ENCODE results near the gene QRSL1.

The QRSL1 gene

DNA sequence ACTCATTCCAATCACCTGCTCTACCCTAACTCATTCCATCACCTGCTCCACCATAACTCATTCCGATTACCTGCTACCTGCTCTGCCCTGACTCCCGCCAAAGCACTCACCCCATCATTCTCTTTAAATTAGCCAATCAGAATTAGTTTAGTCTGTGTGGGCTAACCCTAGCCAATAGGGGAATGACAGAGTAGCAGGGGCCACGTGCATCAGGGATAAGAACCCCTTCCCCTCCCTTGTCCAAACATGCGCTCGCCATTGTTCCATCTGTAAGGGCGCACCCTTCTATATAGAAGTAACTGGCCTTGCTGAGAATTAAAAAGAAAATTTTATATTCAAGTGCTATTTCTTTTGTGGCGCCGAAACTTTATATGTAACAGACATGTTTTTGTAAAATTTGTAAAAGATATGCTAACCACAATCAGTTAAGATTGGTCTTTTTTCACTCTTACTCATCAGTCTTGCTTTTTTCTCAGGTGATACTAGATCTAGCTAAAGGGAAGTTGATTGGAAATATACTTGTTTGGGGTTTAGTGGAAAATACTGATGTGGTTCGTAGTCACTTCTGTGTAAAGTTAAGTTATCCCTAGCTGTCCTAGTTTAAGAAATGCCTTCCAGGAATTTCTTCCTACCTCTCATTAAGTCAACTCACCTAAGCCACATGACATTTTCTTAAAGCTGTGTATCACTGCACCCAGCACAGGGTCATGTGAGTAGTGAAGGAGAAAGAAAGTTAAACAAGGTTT, 16.5 kb upstream of the QRSL1 start:
- H2AFZ ChIP-seq (ENCODE audit: low read length, unreplicated experiment): no peak overlapping the region
- H3K36me3 ChIP-seq (ENCODE audit: insufficient read depth, low read length): no peaks in the 10 kb centered on the region
- H3K27ac ChIP-seq (ENCODE audit: low read depth, low read length): no peak overlapping the region
- no peaks in the 10 kb centered on the region for H3K27me3 ChIP-seq (ENCODE audit: insufficient read depth, low read length)
- H3K79me2 ChIP-seq (ENCODE audit: control insufficient read depth, insufficient read depth, low read length, unreplicated experiment): no peaks in the 10 kb centered on the region
- no peak overlapping the region for H3K4me3 ChIP-seq (ENCODE audit: low read depth, low read length)
- H3K4me1 ChIP-seq (ENCODE audit: control insufficient read depth, insufficient read depth, low read length, unreplicated experiment): no peaks in the 10 kb centered on the region

DNA sequence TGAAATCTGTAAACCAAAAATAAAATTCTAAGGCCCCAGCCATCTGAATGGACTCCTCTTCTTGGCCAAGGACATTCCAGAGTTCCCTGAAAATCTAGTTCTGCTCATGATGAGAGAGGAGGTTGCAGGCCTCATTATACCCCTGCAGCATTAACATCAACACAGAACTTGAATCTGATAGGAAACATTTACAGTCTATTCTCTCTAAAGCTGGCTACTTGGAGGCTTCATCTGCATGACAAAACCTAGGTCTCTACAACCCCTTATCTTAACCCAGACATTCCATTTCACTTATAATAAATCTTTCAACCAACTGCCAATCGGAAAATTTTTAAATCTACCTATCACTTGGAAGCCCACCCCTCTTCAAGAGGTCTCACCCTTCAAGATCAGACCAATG, 15.8 kb upstream of the QRSL1 start:
- H3K4me1 ChIP-seq (ENCODE audit: control insufficient read depth, insufficient read depth, low read length, unreplicated experiment): no peaks in the 10 kb centered on the region
- no peak overlapping the region for H3K27ac ChIP-seq (ENCODE audit: low read depth, low read length)
- H3K79me2 ChIP-seq (ENCODE audit: control insufficient read depth, insufficient read depth, low read length, unreplicated experiment): no peaks in the 10 kb centered on the region
- H3K36me3 ChIP-seq (ENCODE audit: insufficient read depth, low read length): 0 out of 2 replicates have a peak, but pooled peaks cover 3% of the 10 kb centered on the region
- H3K27me3 ChIP-seq (ENCODE audit: insufficient read depth, low read length): no peaks in the 10 kb centered on the region
- H3K4me3 ChIP-seq (ENCODE audit: low read depth, low read length): no peak overlapping the region
- no peak overlapping the region for H2AFZ ChIP-seq (ENCODE audit: low read length, unreplicated experiment)

DNA sequence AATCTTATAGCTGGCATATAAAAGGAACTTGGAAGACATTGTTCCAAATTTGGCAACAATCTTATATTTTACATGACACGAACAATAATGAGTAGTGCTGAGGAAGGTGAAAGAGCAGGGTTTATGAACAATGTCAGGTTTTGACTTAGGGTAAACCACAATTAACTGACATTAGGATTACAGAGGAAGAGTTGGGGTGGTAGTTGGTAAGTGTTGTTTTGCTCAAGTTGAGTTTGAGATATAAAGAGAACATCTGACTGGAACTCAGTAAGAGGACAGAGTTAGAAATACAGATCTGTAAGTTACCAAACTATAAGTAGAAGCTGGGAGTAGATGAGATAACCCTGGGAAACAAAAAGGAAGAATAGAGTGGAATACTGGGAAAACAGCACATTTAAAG, 15.2 kb upstream of the QRSL1 start:
- Histone ChIP-seq H3K4me3 (ENCODE audit: low read depth, low read length) (no peak overlapping the region), H3K36me3 (ENCODE audit: insufficient read depth, low read length) (0 out of 2 replicates have a peak, but pooled peaks cover 3% of the 10 kb centered on the region), H2AFZ (ENCODE audit: low read length, unreplicated experiment) (no peak overlapping the region), H3K27me3 (ENCODE audit: insufficient read depth, low read length) (no peaks in the 10 kb centered on the region), H3K79me2 (ENCODE audit: control insufficient read depth, insufficient read depth, low read length, unreplicated experiment) (no peaks in the 10 kb centered on the region), H3K27ac (ENCODE audit: low read depth, low read length) (no peak overlapping the region), H3K4me1 (ENCODE audit: control insufficient read depth, insufficient read depth, low read length, unreplicated experiment) (no peaks in the 10 kb centered on the region)

DNA sequence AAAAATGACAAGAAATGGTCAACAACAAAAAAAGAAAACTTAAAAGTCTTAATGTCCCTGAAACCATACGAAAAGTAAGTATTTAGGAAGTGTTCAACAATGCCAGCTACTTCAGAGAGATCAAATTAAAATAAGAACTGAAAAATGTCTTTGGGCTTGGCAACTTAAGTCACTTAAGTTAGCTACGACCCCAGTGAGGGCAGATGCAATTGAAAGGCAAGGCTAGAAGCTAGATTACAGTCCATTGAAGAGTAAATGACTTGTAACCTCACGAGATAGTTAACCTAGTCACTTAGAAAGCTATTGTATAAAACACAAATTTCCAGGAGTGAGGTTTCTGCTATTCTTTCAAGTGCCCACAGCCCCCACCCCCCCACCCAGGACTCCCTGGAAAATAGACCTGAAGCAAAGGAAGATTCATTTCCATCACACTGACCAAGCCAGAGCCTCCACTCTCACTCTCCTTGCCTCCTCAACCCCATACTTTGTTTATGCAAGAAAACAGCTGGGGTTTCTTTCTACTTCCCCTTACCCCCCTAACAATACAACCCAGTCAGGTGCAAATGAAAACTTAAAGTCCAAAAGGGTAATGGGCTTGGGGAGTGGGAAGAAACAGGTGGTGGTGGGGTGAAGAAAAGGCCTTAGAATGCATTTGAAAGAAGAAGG, 14.7 kb upstream of the QRSL1 start:
- Histone ChIP-seq H3K4me3 (ENCODE audit: low read depth, low read length) (no peak overlapping the region), H3K36me3 (ENCODE audit: insufficient read depth, low read length) (0 out of 2 replicates have a peak, but pooled peaks cover 3% of the 10 kb centered on the region), H2AFZ (ENCODE audit: low read length, unreplicated experiment) (no peak overlapping the region), H3K79me2 (ENCODE audit: control insufficient read depth, insufficient read depth, low read length, unreplicated experiment) (no peaks in the 10 kb centered on the region), H3K4me1 (ENCODE audit: control insufficient read depth, insufficient read depth, low read length, unreplicated experiment) (no peaks in the 10 kb centered on the region), H3K27ac (ENCODE audit: low read depth, low read length) (no peak overlapping the region), H3K27me3 (ENCODE audit: insufficient read depth, low read length) (no peaks in the 10 kb centered on the region)

DNA sequence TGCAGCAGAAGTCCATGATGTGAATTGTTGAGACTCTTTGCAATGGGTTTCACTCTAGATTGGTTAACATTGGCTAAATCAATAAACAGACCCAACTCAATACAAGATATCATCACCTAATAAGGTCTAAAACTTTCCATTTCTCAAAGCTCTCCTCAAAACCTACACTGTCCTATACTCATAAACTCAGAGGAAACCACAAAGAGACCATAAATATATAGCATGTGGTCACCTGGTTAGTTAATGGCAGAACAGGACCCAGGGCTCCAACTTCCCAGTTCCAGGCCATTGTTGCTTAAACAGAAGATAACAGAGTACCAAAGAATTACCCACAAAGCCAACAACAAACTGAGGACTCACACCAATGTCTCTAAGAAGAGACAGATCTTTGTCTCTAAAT, 12.1 kb upstream of the QRSL1 start:
- Histone ChIP-seq H3K27me3 (ENCODE audit: insufficient read depth, low read length) (no peaks in the 10 kb centered on the region), H3K4me3 (ENCODE audit: low read depth, low read length) (no peak overlapping the region), H3K79me2 (ENCODE audit: control insufficient read depth, insufficient read depth, low read length, unreplicated experiment) (no peaks in the 10 kb centered on the region), H2AFZ (ENCODE audit: low read length, unreplicated experiment) (no peak overlapping the region), H3K36me3 (ENCODE audit: insufficient read depth, low read length) (0 out of 2 replicates have a peak, but pooled peaks cover 3% of the 10 kb centered on the region), H3K27ac (ENCODE audit: low read depth, low read length) (no peak overlapping the region), H3K4me1 (ENCODE audit: control insufficient read depth, insufficient read depth, low read length, unreplicated experiment) (no peaks in the 10 kb centered on the region)

DNA sequence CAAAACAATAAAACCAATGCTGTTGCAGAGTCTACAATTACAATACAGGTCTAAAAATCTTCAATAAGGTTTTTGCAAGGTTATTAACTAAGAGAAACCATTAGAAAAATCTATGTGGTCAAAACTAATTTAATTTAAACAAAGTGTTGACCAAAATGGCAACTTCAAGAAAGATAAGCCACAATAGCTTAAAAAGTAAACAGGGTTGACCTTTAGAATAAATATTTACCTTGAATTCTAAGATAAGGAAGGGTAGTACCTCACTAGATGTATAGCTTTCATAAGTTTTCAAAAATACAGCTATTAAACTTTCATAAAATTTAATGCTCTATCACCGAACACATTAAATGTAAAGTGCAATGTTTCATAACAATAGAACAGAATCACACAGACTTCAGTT, 11.5 kb upstream of the QRSL1 start:
- no peak overlapping the region for H3K4me3 ChIP-seq (ENCODE audit: low read depth, low read length)
- no peaks in the 10 kb centered on the region for H3K4me1 ChIP-seq (ENCODE audit: control insufficient read depth, insufficient read depth, low read length, unreplicated experiment)
- H3K36me3 ChIP-seq (ENCODE audit: insufficient read depth, low read length): peaks cover 9% of the 10 kb centered on the region; the same call in 1 of the 2 replicates
- no peaks in the 10 kb centered on the region for H3K27me3 ChIP-seq (ENCODE audit: insufficient read depth, low read length)
- H3K27ac ChIP-seq (ENCODE audit: low read depth, low read length): no peak overlapping the region
- H3K79me2 ChIP-seq (ENCODE audit: control insufficient read depth, insufficient read depth, low read length, unreplicated experiment): no peaks in the 10 kb centered on the region
- H2AFZ ChIP-seq (ENCODE audit: low read length, unreplicated experiment): no peak overlapping the region

DNA sequence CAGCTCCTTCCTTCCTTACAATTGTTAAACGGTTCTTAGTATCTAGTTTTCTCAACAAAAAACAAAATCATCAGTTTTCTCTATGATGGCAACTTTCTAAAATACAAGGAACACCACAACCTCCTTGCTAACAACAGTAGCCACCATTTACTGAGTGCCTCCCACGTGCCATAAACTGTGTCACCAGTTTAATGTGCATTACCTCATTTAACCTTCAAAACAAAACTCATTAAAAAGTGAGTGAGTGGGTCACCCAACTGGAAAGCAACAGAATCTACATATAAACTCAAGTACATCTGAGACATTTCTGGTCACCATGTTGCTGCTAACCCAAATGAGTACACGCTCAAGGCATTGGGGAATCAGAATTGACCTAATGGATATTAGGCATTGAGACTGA, 11.1 kb upstream of the QRSL1 start:
- no peak overlapping the region for H3K4me3 ChIP-seq (ENCODE audit: low read depth, low read length)
- no peak overlapping the region for H2AFZ ChIP-seq (ENCODE audit: low read length, unreplicated experiment)
- peaks cover 9% of the 10 kb centered on the region; the same call in 1 of the 2 replicates for H3K36me3 ChIP-seq (ENCODE audit: insufficient read depth, low read length)
- H3K79me2 ChIP-seq (ENCODE audit: control insufficient read depth, insufficient read depth, low read length, unreplicated experiment): no peaks in the 10 kb centered on the region
- no peaks in the 10 kb centered on the region for H3K4me1 ChIP-seq (ENCODE audit: control insufficient read depth, insufficient read depth, low read length, unreplicated experiment)
- H3K27ac ChIP-seq (ENCODE audit: low read depth, low read length): no peak overlapping the region
- H3K27me3 ChIP-seq (ENCODE audit: insufficient read depth, low read length): no peaks in the 10 kb centered on the region

DNA sequence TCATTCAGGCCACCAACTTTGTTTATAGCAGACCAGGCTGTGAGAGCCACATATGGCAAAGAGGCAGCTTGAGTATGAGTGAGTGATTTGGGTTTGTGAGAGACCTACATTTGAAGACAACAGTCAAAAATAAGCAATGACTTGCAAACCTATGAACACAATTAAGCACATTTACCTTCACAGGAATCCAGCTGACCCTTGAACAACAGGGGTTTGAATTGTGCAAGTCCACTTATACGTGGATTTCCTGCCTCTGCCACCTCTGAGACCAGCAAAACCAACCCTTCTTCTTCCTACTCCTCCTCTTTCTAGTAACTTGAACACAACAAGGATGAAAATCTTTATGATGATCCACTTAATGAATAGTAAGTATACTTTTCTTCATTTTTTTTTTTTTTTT, 10.2 kb upstream of the QRSL1 start:
- H3K4me1 ChIP-seq (ENCODE audit: control insufficient read depth, insufficient read depth, low read length, unreplicated experiment): no peaks in the 10 kb centered on the region
- no peaks in the 10 kb centered on the region for H3K27me3 ChIP-seq (ENCODE audit: insufficient read depth, low read length)
- no peak overlapping the region for H3K27ac ChIP-seq (ENCODE audit: low read depth, low read length)
- H2AFZ ChIP-seq (ENCODE audit: low read length, unreplicated experiment): no peak overlapping the region
- H3K79me2 ChIP-seq (ENCODE audit: control insufficient read depth, insufficient read depth, low read length, unreplicated experiment): no peaks in the 10 kb centered on the region
- H3K36me3 ChIP-seq (ENCODE audit: insufficient read depth, low read length): peaks cover 9% of the 10 kb centered on the region; the same call in 1 of the 2 replicates
- no peak overlapping the region for H3K4me3 ChIP-seq (ENCODE audit: low read depth, low read length)

DNA sequence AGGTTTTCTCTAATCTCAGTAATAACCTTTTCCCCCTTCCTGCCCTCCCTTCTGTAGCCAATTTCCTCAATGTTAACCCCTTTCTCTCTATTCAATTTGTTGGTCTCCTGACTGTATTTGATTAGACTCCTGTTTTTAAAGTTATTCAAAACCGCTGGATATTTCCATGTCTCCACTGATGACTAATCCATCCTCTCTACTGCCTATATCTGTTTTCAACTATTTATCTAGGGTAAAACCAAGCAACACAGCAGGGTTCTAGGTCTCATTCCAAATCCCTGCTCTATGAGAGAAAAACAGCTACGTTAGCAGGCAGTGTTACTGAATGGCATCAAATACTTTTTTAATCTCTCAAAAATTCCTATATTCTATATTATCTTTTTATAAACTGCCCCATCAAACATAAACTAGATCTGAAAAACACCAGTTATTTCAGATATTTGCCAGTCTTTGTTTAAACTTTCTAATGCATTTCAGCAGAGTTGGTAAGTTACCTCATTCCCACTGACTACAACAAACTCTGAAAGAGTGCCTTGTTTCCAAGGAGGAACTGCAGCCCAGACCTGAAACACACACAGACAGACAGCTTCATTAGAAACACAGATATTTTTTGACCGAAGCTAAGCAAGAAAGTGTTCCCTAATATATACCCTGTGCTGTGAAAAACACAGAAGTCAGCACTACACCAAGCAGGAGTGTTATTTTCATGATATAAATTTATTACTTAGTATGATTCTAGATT, 8.3 kb upstream of the QRSL1 start:
- Histone ChIP-seq H3K79me2 (ENCODE audit: control insufficient read depth, insufficient read depth, low read length, unreplicated experiment) (no peaks in the 10 kb centered on the region), H3K27ac (ENCODE audit: low read depth, low read length) (no peak overlapping the region), H3K27me3 (ENCODE audit: insufficient read depth, low read length) (no peaks in the 10 kb centered on the region), H3K4me1 (ENCODE audit: control insufficient read depth, insufficient read depth, low read length, unreplicated experiment) (no peaks in the 10 kb centered on the region), H3K4me3 (ENCODE audit: low read depth, low read length) (no peak overlapping the region), H2AFZ (ENCODE audit: low read length, unreplicated experiment) (no peak overlapping the region), H3K36me3 (ENCODE audit: insufficient read depth, low read length) (peaks cover 9% of the 10 kb centered on the region; the same call in 1 of the 2 replicates)

DNA sequence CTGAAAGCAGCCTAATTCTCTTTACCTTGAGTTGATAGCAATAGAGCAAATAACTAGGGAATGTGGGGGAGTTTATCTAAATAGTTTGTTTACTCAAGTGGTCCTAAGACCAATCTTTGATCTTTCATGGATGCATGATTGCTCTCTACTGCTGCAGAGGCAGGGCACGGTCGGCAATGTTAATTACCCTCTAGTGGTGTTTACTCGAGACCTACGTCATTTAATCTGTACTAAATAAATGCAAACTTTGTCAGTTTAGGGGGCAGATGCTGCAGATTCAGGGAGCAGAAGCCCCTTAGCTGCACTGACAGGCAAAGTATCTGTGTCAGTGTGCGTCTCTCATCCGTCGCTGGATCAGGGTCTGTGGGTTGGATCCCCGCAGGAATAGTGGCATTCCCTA, 7.0 kb upstream of the QRSL1 start:
- H3K79me2 ChIP-seq (ENCODE audit: control insufficient read depth, insufficient read depth, low read length, unreplicated experiment): no peaks in the 10 kb centered on the region
- H3K36me3 ChIP-seq (ENCODE audit: insufficient read depth, low read length): peaks cover 9% of the 10 kb centered on the region; the same call in 1 of the 2 replicates
- no peak overlapping the region for H3K4me3 ChIP-seq (ENCODE audit: low read depth, low read length)
- no peak overlapping the region for H2AFZ ChIP-seq (ENCODE audit: low read length, unreplicated experiment)
- H3K4me1 ChIP-seq (ENCODE audit: control insufficient read depth, insufficient read depth, low read length, unreplicated experiment): no peaks in the 10 kb centered on the region
- H3K27me3 ChIP-seq (ENCODE audit: insufficient read depth, low read length): no peaks in the 10 kb centered on the region
- no peak overlapping the region for H3K27ac ChIP-seq (ENCODE audit: low read depth, low read length)

All from ACC112 (cell line).